T-helper 1 cell treated with Interleukin-12 subunit alpha and Interleukin-12 subunit beta and Interleukin-4 antibody, amounts not matched to agents 30 μg/mL and 1 μg/mL, for 36 hours (primary cell): ENCODE measurements around the gene SACS.

Experiments used
- H3K27ac Mint-ChIP-seq: one replicate; pipeline ENCODE4 v1.8.0; 2021; ENCODE audit warnings: mild to moderate bottlenecking, mixed read lengths
- H3K27me3 Mint-ChIP-seq: one replicate; pipeline ENCODE4 v1.8.0; 2021; ENCODE audit warnings: low read depth, mixed read lengths
- H3K36me3 Mint-ChIP-seq: one replicate; pipeline ENCODE4 v1.8.0; 2021; ENCODE audit warnings: low read depth, mixed read lengths
- H3K4me1 Mint-ChIP-seq: one replicate; pipeline ENCODE4 v1.8.0; 2021; ENCODE audit warnings: low read depth, mixed read lengths
- H3K4me3 Mint-ChIP-seq: one replicate; pipeline ENCODE4 v1.8.0; 2021; ENCODE audit warnings: mild to moderate bottlenecking, moderate library complexity, mixed read lengths
- H3K9me3 Mint-ChIP-seq: one replicate; pipeline ENCODE4 v1.8.0; 2021; ENCODE audit warnings: mixed read lengths

Gene SACS

DNA sequence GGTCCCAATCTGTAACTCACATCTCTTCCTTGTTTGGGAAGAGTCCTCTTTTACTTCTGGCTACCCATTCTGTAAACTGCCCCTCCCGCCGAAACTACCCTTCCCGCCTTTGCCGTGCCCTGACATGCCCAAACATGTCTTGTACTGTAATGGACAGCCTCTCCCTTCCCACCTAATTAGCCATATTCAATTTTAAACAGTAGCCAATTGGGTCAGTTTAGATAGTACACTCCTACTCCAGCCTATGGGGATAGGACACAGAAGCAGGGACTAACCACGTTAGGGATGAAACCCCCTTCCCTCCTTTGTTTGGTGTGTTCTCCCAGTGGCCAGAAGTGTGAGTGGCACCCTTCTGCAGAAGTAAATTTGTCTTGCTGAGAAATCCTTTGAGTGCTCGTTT lies 34.2 kb downstream of the SACS start:
- Mint-ChIP-seq H3K4me1 (peaks cover 8% of the 10 kb centered on the region), H3K27ac (no peak overlapping the region), H3K36me3 (no peaks in the 10 kb centered on the region), H3K9me3 (peaks cover 13% of the 10 kb centered on the region), H3K27me3 (peaks cover 15% of the 10 kb centered on the region), H3K4me3 (no peak overlapping the region)

DNA sequence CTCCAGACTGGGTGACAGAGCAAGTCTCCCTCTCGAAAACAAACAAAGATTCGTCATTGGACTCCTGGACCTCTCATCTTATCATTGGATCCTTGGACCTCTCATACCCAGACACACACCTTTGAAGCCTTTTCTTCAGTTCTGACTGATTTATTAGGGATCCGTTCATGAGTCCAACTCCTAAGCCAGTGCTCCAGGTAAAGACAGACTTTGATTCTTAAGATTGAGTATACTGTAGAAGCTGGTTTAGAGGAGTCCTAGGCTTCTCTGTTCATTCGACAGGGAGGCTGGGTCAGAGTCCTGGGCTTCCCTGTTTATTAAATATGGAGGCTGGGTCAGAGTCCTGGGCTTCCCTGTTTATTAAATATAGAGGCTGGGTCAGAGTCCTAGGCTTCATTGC lies 38.7 kb downstream of the SACS start:
- Mint-ChIP-seq H3K36me3 (no peaks in the 10 kb centered on the region), H3K27ac (no peak overlapping the region), H3K27me3 (peaks cover under 1% of the 10 kb centered on the region), H3K9me3 (peaks cover 10% of the 10 kb centered on the region), H3K4me1 (peaks cover 6% of the 10 kb centered on the region), H3K4me3 (no peak overlapping the region)

DNA sequence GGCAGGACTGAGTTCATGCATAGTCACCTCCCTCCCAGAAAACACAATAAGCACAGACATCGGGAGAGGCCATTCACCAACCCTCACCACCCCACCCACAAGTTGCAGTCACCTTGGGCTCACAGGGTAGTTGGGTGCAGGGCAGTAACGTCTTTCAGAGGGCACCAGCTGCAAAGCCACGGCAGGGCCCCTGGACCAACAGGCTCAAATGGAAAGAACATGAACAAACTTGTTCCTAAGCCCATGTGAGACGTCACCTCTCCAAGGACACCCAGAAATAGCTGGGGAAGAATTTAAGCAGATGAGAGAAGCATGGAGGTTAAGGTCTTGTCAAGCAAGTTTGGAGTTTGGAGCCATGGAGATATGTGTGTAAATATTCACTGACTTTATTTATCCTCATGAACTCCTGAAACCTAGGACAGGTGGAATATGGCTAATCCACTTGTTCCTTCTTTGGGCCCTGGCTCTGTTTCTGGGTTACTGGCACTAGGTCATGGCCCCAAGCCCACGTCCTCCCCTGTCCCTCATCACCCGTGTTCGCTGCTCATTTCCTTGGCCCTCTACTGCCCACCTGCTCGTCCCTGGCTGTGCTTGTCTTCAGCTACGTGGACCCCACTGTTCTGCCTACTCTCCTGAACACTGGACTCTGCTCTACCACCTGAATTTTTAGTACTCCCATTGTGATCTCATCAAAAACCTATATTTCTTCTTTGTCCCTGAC lies 40.4 kb downstream of the SACS start:
- Mint-ChIP-seq H3K9me3 (no peaks in the 10 kb centered on the region), H3K4me1 (no peaks in the 10 kb centered on the region), H3K27me3 (peaks cover under 1% of the 10 kb centered on the region), H3K4me3 (no peak overlapping the region), H3K36me3 (no peaks in the 10 kb centered on the region), H3K27ac (no peak overlapping the region)

DNA sequence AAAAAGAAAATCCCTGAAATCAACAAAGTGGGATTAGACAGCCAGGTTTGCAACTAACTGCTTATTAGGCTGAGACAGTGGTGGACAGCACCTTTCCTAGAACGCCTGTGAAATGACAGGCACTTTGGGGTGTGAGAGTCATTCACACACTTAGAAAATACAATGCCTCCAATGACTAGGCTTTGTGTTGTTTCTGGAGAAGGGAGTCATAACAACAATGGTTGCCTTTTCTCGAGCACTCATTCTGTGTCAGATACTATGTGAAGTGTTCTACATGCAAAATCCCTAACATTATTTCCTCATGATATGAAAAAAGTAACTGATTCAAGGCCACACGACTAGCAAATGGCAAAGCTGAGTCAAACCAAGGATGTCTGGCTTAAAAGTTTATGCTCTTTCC lies 41.2 kb downstream of the SACS start:
- no peak overlapping the region for H3K27ac Mint-ChIP-seq
- no peaks in the 10 kb centered on the region for H3K36me3 Mint-ChIP-seq
- H3K9me3 Mint-ChIP-seq = no peaks in the 10 kb centered on the region
- peaks cover 4% of the 10 kb centered on the region for H3K27me3 Mint-ChIP-seq
- H3K4me1 Mint-ChIP-seq = no peaks in the 10 kb centered on the region
- H3K4me3 Mint-ChIP-seq = no peak overlapping the region

DNA sequence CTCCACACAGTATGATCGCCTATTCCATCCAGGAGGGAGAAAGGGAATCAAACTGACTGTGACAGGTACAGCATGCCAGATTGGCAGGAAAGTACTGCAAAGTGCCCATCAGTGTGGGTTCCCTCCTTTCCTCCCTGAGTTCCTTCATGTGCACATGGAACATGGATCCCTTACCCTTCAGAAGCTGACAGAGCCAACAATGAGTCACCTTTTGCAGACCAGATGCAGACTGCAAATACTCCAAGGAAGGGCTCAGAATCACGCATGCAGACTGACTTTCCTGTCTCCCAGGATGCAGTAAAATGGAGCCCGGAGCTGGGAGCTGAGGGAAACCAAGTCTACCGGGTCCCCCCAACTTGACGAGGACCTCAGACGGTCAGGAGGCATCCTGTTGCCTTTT lies 41.8 kb downstream of the SACS start:
- H3K27me3 Mint-ChIP-seq = peaks cover 4% of the 10 kb centered on the region
- H3K4me3 Mint-ChIP-seq = no peak overlapping the region
- H3K36me3 Mint-ChIP-seq = no peaks in the 10 kb centered on the region
- peaks cover under 1% of the 10 kb centered on the region for H3K4me1 Mint-ChIP-seq
- no peaks in the 10 kb centered on the region for H3K9me3 Mint-ChIP-seq
- H3K27ac Mint-ChIP-seq = no peak overlapping the region

DNA sequence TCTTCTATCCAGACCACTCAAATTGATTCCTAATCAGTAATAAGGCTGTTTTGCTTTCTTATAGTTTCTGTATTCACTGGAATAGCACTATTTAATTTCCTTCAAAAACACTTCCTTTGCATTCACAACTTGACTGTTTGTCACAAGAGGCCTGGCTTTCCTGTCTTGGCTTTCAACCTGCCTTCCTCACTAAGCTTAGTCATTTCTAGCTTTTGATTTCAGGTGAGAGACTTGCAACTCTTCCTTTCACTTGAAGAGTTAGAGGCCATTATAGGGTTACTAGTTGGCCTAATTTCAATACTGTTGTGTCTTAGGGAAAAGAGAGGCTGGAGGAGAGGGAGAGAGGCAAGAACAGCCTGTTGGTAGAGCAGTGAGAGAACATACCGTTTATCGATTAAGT lies 47.0 kb downstream of the SACS start:
- Mint-ChIP-seq H3K4me1 (peaks cover 24% of the 10 kb centered on the region), H3K27me3 (peaks cover 8% of the 10 kb centered on the region), H3K9me3 (no peaks in the 10 kb centered on the region), H3K36me3 (no peaks in the 10 kb centered on the region), H3K4me3 (no peak overlapping the region), H3K27ac (peak overlapping the region; percentile 28)

DNA sequence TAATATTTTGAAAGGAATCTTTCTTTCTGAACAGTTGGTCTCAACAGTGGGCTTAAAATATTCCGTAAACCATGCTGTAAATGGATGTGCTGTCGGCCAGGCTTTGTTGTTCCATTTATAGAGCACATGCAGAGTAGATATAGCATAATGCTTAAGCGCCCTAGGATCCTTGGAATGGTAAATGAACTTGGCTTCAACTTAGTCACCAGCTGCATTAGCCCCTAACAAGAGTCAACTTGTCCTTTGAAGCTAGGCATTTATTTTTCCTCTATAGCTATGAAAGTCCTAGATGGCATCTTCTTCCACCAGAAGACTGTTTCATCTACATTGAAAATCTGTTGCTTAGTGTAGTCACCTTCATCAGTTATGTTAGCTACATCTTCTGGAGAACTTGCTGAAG lies 47.6 kb downstream of the SACS start:
- H3K36me3 Mint-ChIP-seq = no peaks in the 10 kb centered on the region
- no peak overlapping the region for H3K27ac Mint-ChIP-seq
- no peak overlapping the region for H3K4me3 Mint-ChIP-seq
- H3K4me1 Mint-ChIP-seq = peaks cover 24% of the 10 kb centered on the region
- H3K9me3 Mint-ChIP-seq = no peaks in the 10 kb centered on the region
- peaks cover 8% of the 10 kb centered on the region for H3K27me3 Mint-ChIP-seq

DNA sequence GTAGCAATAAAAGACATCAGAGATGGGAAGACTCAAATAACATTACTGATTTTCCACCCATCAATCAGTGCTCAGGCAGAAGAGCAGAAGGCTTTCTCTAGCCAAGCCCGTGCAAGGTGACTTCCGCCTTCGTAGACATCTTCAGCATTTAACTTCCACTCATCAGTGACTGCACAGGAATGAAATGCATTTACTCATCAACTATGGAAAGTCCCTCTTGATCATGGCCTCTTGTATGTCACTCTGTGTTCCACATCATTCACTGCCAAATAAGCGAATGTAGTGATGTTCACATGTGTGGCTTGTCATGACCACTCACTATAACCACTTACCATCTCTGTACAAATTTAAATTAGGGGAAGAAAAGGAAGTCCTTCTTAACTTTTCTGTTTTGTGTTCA lies 49.4 kb downstream of the SACS start:
- Mint-ChIP-seq H3K36me3 (no peaks in the 10 kb centered on the region), H3K9me3 (no peaks in the 10 kb centered on the region), H3K4me3 (no peak overlapping the region)

DNA sequence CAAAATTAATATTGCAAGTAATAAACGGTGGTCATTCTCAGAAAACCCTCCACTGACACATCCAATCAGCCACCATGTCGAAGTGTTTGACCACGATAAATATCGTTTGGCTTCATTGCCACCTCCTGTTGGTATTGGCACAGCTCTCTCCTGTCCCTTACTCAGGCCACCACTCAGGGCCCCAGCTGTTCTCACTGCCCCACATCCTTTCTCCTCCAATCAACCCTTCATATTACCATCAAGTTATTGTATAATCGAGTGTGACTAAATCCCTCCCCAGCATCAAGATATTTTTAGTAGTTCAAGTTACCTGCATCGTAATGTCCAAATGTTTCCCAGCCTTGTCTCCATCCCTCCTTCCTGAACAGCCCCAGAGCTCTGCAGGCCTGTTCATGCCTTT lies 50.4 kb downstream of the SACS start:
- H3K27ac Mint-ChIP-seq = no peak overlapping the region

More for the DNA sequence above, 49.4 kb downstream of the SACS start:
- Mint-ChIP-seq H3K27me3 (peaks cover 13% of the 10 kb centered on the region), H3K27ac (peak overlapping the region; percentile 28), H3K4me1 (peaks cover 35% of the 10 kb centered on the region)

DNA sequence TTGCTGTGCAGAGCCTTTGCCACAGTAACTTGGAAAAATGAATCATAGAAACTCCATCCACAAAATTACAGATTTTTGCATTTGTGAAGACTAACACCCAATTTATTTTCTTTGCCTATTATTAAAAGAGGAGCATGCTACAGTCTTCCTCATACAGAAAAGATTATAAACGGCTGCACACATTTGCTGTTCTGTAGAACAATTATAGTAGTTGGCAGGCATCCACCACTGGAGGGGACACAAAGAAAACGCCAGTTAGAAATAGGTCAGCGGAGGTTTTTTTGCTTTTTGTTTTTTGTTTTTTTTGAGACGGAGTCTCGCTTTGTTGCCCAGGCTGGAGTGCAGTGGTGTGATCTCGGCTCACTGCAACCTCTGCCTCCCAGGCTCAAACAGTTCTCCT lies 51.6 kb downstream of the SACS start:
- H3K36me3 Mint-ChIP-seq = no peaks in the 10 kb centered on the region
- H3K27ac Mint-ChIP-seq = no peak overlapping the region
- H3K4me3 Mint-ChIP-seq = no peak overlapping the region
- H3K9me3 Mint-ChIP-seq = no peaks in the 10 kb centered on the region
- peaks cover 55% of the 10 kb centered on the region for H3K4me1 Mint-ChIP-seq
- peaks cover 10% of the 10 kb centered on the region for H3K27me3 Mint-ChIP-seq

More for the DNA sequence above, 50.4 kb downstream of the SACS start:
- Mint-ChIP-seq H3K9me3 (no peaks in the 10 kb centered on the region), H3K4me1 (peaks cover 44% of the 10 kb centered on the region), H3K4me3 (no peak overlapping the region), H3K27me3 (peaks cover 14% of the 10 kb centered on the region), H3K36me3 (no peaks in the 10 kb centered on the region)

DNA sequence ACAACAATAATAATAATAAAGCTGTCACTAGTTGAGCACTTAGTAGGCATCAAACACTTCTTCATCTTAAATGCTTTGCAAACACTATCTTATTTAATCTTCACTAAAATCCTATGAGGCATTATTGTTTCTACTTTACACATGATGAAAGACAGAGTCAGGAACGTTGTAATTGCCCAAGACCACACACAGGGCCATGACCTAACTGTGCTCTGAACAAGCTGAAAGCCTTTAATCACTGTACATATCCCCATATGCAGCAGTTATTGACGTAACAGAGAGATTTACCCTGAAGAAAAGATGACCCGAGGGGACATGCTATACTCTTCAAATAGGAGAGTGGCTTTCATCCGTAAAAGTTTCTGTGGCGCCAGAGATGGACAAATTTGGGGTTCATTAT lies 53.0 kb downstream of the SACS start:
- Mint-ChIP-seq H3K4me3 (no peak overlapping the region), H3K27ac (no peak overlapping the region), H3K4me1 (peaks cover 53% of the 10 kb centered on the region), H3K27me3 (peaks cover 10% of the 10 kb centered on the region), H3K9me3 (no peaks in the 10 kb centered on the region), H3K36me3 (no peaks in the 10 kb centered on the region)

DNA sequence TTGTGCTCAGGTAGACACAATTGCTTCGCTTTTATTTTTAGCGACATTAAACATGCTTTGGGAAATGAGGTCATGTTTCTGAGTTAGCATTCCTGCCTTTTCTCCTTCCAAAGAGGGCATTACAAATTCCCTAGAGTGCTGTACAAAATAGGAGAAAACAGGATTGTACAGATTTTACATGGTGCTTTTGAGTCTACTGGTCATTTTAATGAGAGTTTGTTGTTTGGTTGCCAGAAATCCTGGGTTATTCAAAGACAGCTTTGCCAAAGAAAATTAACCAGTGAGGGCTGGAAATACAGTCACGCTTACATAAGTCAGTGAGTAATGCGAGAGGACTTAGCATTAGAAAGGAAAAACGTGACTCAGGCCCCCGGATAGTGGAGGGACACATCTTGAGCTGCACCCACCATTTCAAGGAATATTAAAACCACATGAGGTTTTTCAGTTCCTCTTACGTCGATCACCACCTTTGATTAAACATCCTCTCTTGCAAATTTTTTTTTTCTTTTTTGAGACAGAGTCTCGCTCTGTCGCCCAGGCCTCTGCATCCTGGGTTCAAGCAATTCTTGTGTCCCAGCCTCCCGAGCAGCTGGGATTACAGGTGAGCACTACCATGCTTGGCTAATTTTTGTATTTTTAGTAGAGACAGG lies 55.4 kb downstream of the SACS start:
- Mint-ChIP-seq H3K27me3 (peaks cover 10% of the 10 kb centered on the region), H3K27ac (peak overlapping the region; percentile 57), H3K4me3 (peak overlapping the region; percentile 7), H3K4me1 (peaks cover 47% of the 10 kb centered on the region), H3K9me3 (no peaks in the 10 kb centered on the region), H3K36me3 (no peaks in the 10 kb centered on the region)

DNA sequence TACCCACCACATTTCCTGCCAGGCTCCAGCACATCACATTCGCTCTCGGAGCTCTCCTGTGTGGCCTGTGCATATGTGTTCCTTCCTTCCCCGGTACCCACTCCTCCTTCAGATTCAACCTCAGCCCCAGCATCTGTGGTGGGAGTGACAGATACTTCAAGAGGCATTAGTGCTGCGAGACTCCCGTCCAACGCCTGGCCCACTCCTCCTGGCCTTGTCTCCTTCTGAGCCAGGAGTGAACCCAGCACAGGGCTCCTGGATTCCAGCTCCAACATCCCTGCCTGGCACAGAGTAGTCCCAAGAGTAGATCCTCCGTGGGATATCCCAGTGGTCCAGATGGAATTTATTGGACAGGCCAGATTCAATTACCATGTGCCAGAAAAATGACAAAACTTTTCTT lies 55.9 kb downstream of the SACS start:
- H3K4me3 Mint-ChIP-seq = no peak overlapping the region
- H3K27me3 Mint-ChIP-seq = peaks cover 10% of the 10 kb centered on the region
- no peak overlapping the region for H3K27ac Mint-ChIP-seq
- H3K4me1 Mint-ChIP-seq = peaks cover 52% of the 10 kb centered on the region
- H3K9me3 Mint-ChIP-seq = no peaks in the 10 kb centered on the region
- H3K36me3 Mint-ChIP-seq = peaks cover 4% of the 10 kb centered on the region

DNA sequence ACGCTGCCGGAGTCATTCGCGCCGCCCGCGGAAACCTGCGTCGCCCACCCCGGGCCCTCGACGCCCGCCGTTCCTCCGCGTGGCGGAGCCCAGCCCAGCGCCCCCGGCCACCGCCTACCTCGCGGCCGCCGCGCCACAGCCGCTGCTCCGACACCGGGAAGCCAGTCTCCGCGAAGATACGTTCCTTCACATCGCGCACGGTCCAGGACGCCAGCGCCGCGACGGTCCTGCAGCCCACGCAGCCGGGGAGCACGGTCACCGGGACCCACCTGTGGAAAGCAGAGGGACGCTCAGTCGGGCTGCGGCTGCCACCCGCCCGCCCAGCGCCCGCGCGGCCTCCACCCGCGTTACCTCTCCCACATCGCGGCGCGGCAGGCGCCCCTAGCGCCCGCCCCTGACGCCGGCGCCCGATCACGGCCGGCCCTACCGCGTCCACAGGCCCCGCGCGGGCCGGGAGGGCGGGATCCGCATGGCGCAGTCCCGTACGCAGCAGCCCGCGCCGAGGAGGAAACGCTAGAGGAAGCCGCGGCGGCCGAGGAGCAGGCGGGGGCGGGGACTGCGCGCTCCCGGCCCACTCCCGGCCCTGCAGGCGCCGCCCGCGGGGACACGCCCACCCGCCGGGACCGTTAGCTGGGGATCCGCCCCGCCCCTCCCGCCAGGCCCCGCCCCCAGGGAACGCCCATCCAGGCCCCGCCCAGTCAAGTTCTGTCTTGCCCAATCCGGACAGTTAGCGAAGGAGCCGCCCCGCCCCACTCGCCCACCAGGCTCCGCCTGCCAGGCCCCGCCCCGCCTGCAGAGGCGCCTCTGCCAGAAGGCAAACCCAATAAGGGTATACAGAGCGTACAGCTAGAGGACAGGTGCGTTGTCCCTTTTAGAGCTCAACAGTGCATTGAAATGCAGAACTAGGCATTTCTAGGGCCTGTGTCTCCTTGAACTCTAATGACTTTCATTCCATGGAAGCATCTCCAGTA lies 58.2 kb downstream of the SACS start:
- Mint-ChIP-seq H3K4me3 (peak overlapping the region; percentile 68), H3K9me3 (no peaks in the 10 kb centered on the region), H3K4me1 (peaks cover 58% of the 10 kb centered on the region), H3K27ac (no peak overlapping the region), H3K36me3 (peaks cover 13% of the 10 kb centered on the region), H3K27me3 (peaks cover 6% of the 10 kb centered on the region)
